Upper lobe of left lung (tissue), 6 donors: ENCODE measurements around the gene SLC23A3. TPM values are rescaled to one million over a fixed set of nuclear protein-coding genes. Genes with fewer than 3 reads are reported as not detected.

Source experiments
- ATAC-seq, 2 donors: fragments of 200-7000 bp; cut with Tn5 transposase; one replicate each; pipeline ENCODE4 v1.9.1; 2022; ENCODE audit warnings: mild to moderate bottlenecking in 2 of 2, moderate library complexity in 2 of 2; ENCODE audit not compliant: low FRiP score in 2 of 2
- DNase-seq, 2 donors: peaks; one replicate each; pipeline ENCODE4 v3.0.0-alpha.2; 2019 to 2020
- H3K27ac ChIP-seq, 4 donors: fragments of 200-600 bp; sonication (generic); one replicate each; pipeline ENCODE4 v1.5.1; 2016 to 2019
- H3K27me3 ChIP-seq, 4 donors: fragments of 200-600 bp; sonication (generic); one replicate each; pipeline ENCODE4 v1.5.1; 2017 to 2019
- H3K36me3 ChIP-seq, 4 donors: fragments of 200-600 bp; sonication (generic); one replicate each; pipeline ENCODE4 v1.5.1; 2016 to 2019
- H3K4me1 ChIP-seq, 4 donors: fragments of 200-600 bp; sonication (generic); one replicate each; pipeline ENCODE4 v1.5.1; 2018 to 2019
- H3K4me3 ChIP-seq, 4 donors: fragments of 200-600 bp; sonication (generic); one replicate each; pipeline ENCODE4 v1.5.1; 2017 to 2019; ENCODE audit warnings: mild to moderate bottlenecking in 2 of 4, moderate library complexity in 1 of 4
- H3K9me3 ChIP-seq, 4 donors: fragments of 200-600 bp; sonication (generic); one replicate each; pipeline ENCODE4 v1.5.1; 2018 to 2019
- CTCF ChIP-seq, 6 experiments: fragments of 450-650 bp in 4 of 6; fragments of 200-600 bp in 2 of 6; sonication (generic) in 2 of 6; IDR thresholded peaks; one replicate each; pipeline ENCODE4 v1.5.1; 2016 to 2019; ENCODE audit warnings: antibody characterized with exemption in 6 of 6
- EP300 ChIP-seq, 4 donors: sonication (generic); formaldehyde crosslinking; IDR thresholded peaks; one replicate each; pipeline ENCODE4 v1.5.1; 2017; ENCODE audit warnings: antibody characterized with exemption in 4 of 4, control low read depth in 2 of 4
- POLR2A ChIP-seq, 4 donors: fragments of 450-650 bp; IDR thresholded peaks; one replicate each; pipeline ENCODE4 v1.5.1; 2016 to 2017; ENCODE audit warnings: antibody characterized with exemption in 4 of 4, mild to moderate bottlenecking in 2 of 4
- POLR2AphosphoS5 ChIP-seq, 2 donors: sonication (generic); formaldehyde crosslinking; IDR thresholded peaks; one replicate each; pipeline ENCODE4 v1.5.1; 2017; ENCODE audit warnings: antibody characterized with exemption in 2 of 2
- WGBS, 2 donors: methylation state at CpG; one replicate each; pipeline ENCODE4 v1.1.5; 2017 to 2018; 5-methylcytosine and 5-hydroxymethylcytosine counted together
- total RNA-seq, 6 donors: library from RNA; depleted of rRNA in 4 of 6; stranded (reverse); fragments of >200 nt in 4 of 6; gene quantifications; one replicate each; pipeline versions ENCODE4 v1.1.0 to v1.2.1, GENCODE V29; 2016 to 2021
- donor health status: DM: no; HTN: no; CAD: no; lungs with moderate emphysema.
- donor health status: DM: no; HTN: yes; CAD: no; lungs with severe emphysema.

SLC23A3 gene
- total RNA-seq, 6 donors from 2014 or later, result 0.33 to 6.3 (median 2.6) TPM

- Histone ChIP-seq H3K9me3 (no peaks in the 10 kb centered on the region), H3K36me3 (no peaks in the 10 kb centered on the region), H3K27ac (peak overlapping the region in 3 of 4 donors; percentile 23 to 66 (median 47)), H3K4me1 (peaks cover 28 to 54% (median 47%) of the 10 kb centered on the region in 4 donors), H3K27me3 (no peaks in the 10 kb centered on the region), H3K4me3 (no peak overlapping the region)
- TF ChIP-seq CTCF (IDR thresholded peaks at IDR 0.05), result no peak
- TF ChIP-seq EP300 (IDR thresholded peaks at IDR 0.05), result peak in 1 of 4 donors; percentile 95
- TF ChIP-seq POLR2A (IDR thresholded peaks at IDR 0.05), result no peak
- TF ChIP-seq POLR2AphosphoS5 (IDR thresholded peaks at IDR 0.05), result peak; percentile 17 to 53
- peak in 1 of 2 donors; percentile 91 for DNase-seq
- peak; percentile 74 to 90 for ATAC-seq
- WGBS, 2 donors, result 61 to 71% methylated on average over 9 to 10 of the region's 10 CpGs
These were observed 44.5 kb downstream of the SLC23A3 start for GRCh38 chr2:219125225-219125885.

DNA sequence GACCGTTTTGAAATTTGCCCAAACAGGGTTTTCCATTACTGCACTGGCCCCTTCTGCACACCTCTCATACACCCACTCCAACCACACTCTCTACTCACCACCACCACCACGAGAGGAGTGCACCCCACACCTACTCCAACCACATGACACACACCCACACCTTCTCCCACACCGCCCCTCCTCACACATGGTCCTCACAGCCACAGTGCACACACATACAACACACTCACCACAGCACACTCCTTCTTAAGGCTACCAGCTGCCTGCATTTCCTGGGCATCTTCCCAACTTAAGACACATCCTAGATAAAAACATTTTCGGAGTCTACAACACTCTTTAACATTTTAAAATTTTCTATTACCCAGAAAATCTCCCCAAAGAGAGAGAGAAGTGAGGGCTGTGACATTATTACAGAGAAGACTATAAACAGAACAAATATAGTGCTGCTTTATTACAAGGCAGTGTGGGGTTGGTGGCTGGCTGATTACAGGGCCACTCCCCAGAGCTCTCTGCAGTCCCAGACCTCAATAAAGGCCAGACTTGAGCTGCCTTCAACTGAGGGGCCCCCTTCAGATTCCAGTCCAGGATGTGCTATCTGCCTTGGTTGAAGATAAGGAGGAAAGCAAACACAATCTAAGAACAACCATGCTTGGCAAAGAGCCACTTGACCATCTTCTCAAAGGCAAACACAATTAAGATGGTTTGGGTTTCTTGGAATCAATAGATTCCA is 45.3 kb downstream of the SLC23A3 start:
- H3K27ac ChIP-seq, result peak overlapping the region in 3 of 4 donors; percentile 3 to 66 (median 47)
- peak in 1 of 2 donors; percentile 54 for ATAC-seq
- no peaks in the 10 kb centered on the region for H3K27me3 ChIP-seq

DNA sequence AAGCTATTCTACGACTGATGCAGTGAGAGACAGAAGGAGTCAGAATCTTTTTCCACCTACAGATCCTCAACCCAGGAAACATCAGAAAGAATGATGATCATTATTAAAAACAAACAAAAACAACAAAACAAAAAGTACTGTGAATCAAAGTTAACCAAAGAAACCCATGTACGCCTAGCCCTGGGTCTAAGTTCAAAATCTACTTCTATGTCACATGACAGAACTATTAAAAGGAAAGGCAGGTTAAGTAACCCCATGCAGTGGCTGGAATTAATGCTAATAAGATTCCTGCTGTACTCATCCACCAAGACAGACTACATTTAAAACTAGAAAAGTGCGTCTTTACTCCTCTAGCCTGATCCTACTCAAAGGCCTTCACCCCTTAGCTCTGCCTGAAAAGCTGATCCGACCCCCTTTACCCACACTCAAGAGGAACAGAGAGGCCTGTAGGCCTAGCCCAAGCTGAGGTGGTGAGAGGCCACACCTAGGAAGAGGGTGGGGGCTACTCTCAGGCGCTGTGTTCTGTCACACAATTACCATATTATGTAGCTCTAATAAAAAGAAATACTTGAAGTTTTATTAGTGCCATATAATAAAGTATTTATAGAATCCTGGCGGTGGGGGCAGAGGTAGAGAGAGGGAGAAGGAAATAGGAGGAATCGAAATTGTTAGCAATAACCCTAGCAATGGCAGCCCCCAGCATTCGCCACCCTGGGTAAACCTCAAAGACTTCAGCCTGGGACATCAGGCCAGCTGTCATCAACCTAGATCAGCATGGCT is 46.3 kb downstream of the SLC23A3 start:
- Histone ChIP-seq H3K27ac (peak overlapping the region in 2 of 4 donors; percentile 47 to 66), H3K4me3 (no peak overlapping the region), H3K9me3 (no peaks in the 10 kb centered on the region), H3K36me3 (no peaks in the 10 kb centered on the region), H3K27me3 (no peaks in the 10 kb centered on the region), H3K4me1 (peaks cover 28 to 65% (median 47%) of the 10 kb centered on the region in 4 donors)
- 90% methylated on average over 8 of the region's 8 CpGs for WGBS, 2 donors
- TF ChIP-seq POLR2A (IDR thresholded peaks at IDR 0.05) (no peak), POLR2AphosphoS5 (IDR thresholded peaks at IDR 0.05) (no peak), CTCF (IDR thresholded peaks at IDR 0.05) (no peak), EP300 (IDR thresholded peaks at IDR 0.05) (no peak)
- DNase-seq (no peak), ATAC-seq (no peak)

More for the DNA sequence above, 45.3 kb downstream of the SLC23A3 start:
- no peak for DNase-seq
- Histone ChIP-seq H3K4me1 (peaks cover 28 to 58% (median 47%) of the 10 kb centered on the region in 4 donors), H3K36me3 (no peaks in the 10 kb centered on the region), H3K4me3 (no peak overlapping the region), H3K9me3 (no peaks in the 10 kb centered on the region)
- WGBS, 2 donors, result 53 to 58% methylated on average over 4 of the region's 4 CpGs
- TF ChIP-seq POLR2A (IDR thresholded peaks at IDR 0.05), result no peak
- no peak for TF ChIP-seq EP300 (IDR thresholded peaks at IDR 0.05)
- TF ChIP-seq CTCF (IDR thresholded peaks at IDR 0.05), result no peak
- TF ChIP-seq POLR2AphosphoS5 (IDR thresholded peaks at IDR 0.05), result no peak

GRCh38 chr2:219122202-219122980 is 47.4 kb downstream of the SLC23A3 start:
- WGBS, 2 donors, result 69 to 73% methylated on average over 5 of the region's 5 CpGs
- Histone ChIP-seq H3K9me3 (no peaks in the 10 kb centered on the region), H3K27me3 (no peaks in the 10 kb centered on the region), H3K4me3 (no peak overlapping the region), H3K36me3 (no peaks in the 10 kb centered on the region), H3K4me1 (peaks cover 25 to 66% (median 44%) of the 10 kb centered on the region in 4 donors), H3K27ac (peak overlapping the region in 2 of 4 donors; percentile 63 to 70)
- TF ChIP-seq POLR2A (IDR thresholded peaks at IDR 0.05), result no peak
- TF ChIP-seq EP300 (IDR thresholded peaks at IDR 0.05), result no peak
- TF ChIP-seq POLR2AphosphoS5 (IDR thresholded peaks at IDR 0.05), result no peak
- TF ChIP-seq CTCF (IDR thresholded peaks at IDR 0.05), result no peak
- no peak for DNase-seq
- ATAC-seq, result no peak
